Esophagus muscularis mucosa (tissue), 4 donors: ENCODE results near the gene UPP2. TPM values are rescaled to one million over a fixed set of nuclear protein-coding genes. Genes with fewer than 3 reads are reported as not detected.

Experiments
- DNase-seq: peaks from one replicate; pipeline ENCODE4 v3.0.0-alpha.2; 2017; ENCODE audit errors: extremely low spot score
- H3K27ac ChIP-seq, 4 donors: fragments of 200-600 bp; sonication (generic); replicated peaks in 1 of 4; 1 replicate in 3 of 4; 2 replicates in 1 of 4; pipeline ENCODE4 v1.5.1; 2016 to 2019; ENCODE audit warnings: mild to moderate bottlenecking in 1 of 4
- H3K27me3 ChIP-seq, 4 donors: fragments of 200-600 bp; sonication (generic); one replicate each; pipeline versions ENCODE4 v1.5.1 to v1.6.0; 2016 to 2019
- H3K36me3 ChIP-seq, 4 donors: fragments of 200-600 bp; sonication (generic); one replicate each; pipeline ENCODE4 v1.5.1; 2016 to 2019
- H3K4me1 ChIP-seq, 4 donors: fragments of 200-600 bp; sonication (generic); one replicate each; pipeline ENCODE4 v1.5.1; 2016 to 2019
- H3K4me3 ChIP-seq, 4 donors: fragments of 200-600 bp; sonication (generic); 1 replicate in 2 of 4; 2 replicates in 2 of 4; pipeline ENCODE4 v1.5.1; 2016 to 2019; ENCODE audit warnings: mild to moderate bottlenecking in 4 of 4, moderate library complexity in 1 of 4
- H3K9me3 ChIP-seq, 4 donors: fragments of 200-600 bp; sonication (generic); 1 replicate in 3 of 4; 2 replicates in 1 of 4; pipeline ENCODE4 v1.5.1; 2016 to 2019
- EP300 ChIP-seq: sonication (generic); formaldehyde crosslinking; IDR thresholded peaks from one replicate; pipeline ENCODE4 v1.6.1; 2017; ENCODE audit warnings: antibody characterized with exemption
- POLR2A ChIP-seq: fragments of 450-650 bp; IDR thresholded peaks from one replicate; pipeline ENCODE4 v1.6.1; 2017; ENCODE audit warnings: antibody characterized with exemption, moderate library complexity, mild to moderate bottlenecking, low read depth
- POLR2AphosphoS5 ChIP-seq, 2 donors: sonication (generic); formaldehyde crosslinking; IDR thresholded peaks; one replicate each; pipeline ENCODE4 v1.6.1; 2017; ENCODE audit warnings: antibody characterized with exemption in 2 of 2
- WGBS: methylation state at CpG from one replicate; pipeline ENCODE4 v1.1.5; 2018; 5-methylcytosine and 5-hydroxymethylcytosine counted together
- intact Hi-C: fragments of 100-400 bp; cut with DNase I; formaldehyde crosslinking; loops from one replicate; pipeline ENCODE4 v1.15.1; 2023
- total RNA-seq, 4 donors: library from RNA; depleted of rRNA; stranded (reverse); fragments of >200 nt; gene quantifications; one replicate each; pipeline versions ENCODE4 v1.1.0 to v1.2.1, GENCODE V29; 2016
- TF ChIP-seq, protein P1 (sequence below), 3 experiments: fragments of 200-600 bp in 2 of 3; fragments of 450-650 bp in 1 of 3; sonication (generic) in 2 of 3; IDR thresholded peaks; one replicate each; pipeline ENCODE4 v1.5.1; 2017 to 2019; ENCODE audit warnings: antibody characterized with exemption in 3 of 3, mild to moderate bottlenecking in 2 of 3, moderate library complexity in 1 of 3

The UPP2 gene
- total RNA-seq, 4 donors from 2014 or later = not detected

DNA sequence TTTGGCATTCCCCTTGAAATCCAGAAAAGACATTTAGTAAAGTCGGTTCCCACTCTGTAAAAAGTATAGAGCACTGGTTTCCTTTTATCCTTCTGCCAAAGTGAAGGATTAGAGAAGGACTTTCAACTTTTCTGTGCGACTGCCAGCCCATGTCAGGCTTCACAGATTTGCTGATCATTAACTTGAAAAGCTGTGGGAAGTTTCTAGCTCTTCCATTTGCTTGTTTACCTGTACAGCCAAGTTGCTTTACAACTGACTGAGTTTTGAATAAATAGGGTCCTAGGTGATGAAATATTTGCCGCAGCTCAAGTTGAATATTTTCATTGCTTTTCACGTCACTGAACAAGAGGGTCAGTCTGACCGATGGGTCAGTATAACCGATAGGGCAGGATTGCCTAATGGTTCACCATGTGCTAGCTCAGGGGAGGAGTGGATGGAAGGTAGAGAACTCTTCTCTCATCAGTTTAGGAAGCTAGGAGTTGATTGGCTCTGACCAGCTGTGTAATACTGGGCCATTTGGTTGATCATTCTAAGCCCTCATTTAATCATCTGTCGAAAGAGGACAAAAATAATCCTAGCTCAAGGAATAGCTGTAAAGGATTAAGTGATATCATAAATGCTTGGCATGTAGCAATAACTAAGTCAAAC lies 30.4 kb downstream of the UPP2 start:
- intact Hi-C loops = no loop called here
- no peak for DNase-seq
- H3K36me3 ChIP-seq = no peaks in the 10 kb centered on the region
- 86% methylated on average over 7 of the region's 7 CpGs for WGBS
- no peak overlapping the region for H3K27ac ChIP-seq
- H3K27me3 ChIP-seq = no peaks in the 10 kb centered on the region
- H3K9me3 ChIP-seq = no peaks in the 10 kb centered on the region
- H3K4me1 ChIP-seq = no peaks in the 10 kb centered on the region
- no peak overlapping the region for H3K4me3 ChIP-seq
- TF ChIP-seq POLR2A (no peak), EP300 (no peak), POLR2AphosphoS5 (IDR thresholded peaks at IDR 0.05) (no peak)
- TF ChIP-seq, protein P1, sequence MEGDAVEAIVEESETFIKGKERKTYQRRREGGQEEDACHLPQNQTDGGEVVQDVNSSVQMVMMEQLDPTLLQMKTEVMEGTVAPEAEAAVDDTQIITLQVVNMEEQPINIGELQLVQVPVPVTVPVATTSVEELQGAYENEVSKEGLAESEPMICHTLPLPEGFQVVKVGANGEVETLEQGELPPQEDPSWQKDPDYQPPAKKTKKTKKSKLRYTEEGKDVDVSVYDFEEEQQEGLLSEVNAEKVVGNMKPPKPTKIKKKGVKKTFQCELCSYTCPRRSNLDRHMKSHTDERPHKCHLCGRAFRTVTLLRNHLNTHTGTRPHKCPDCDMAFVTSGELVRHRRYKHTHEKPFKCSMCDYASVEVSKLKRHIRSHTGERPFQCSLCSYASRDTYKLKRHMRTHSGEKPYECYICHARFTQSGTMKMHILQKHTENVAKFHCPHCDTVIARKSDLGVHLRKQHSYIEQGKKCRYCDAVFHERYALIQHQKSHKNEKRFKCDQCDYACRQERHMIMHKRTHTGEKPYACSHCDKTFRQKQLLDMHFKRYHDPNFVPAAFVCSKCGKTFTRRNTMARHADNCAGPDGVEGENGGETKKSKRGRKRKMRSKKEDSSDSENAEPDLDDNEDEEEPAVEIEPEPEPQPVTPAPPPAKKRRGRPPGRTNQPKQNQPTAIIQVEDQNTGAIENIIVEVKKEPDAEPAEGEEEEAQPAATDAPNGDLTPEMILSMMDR (IDR thresholded peaks at IDR 0.05) = no peak

DNA sequence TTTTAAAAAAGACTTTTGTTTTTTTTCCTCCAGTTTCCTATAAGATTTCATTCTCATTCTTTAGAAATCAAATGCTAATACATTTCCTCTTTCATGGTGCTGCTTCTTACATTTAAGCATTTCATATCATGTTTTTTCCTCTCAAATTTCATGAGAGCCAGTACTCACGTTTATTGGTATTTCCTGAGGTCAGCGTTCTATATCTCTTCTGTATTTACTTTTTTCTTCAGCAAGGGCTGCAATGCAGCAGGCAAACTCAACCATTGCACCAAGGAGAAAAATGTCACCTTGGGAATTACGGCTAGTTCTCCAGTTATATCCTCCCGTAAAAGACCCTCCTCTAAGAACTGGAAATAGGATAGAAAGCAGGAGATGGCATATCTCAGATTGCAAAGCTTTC lies 32.4 kb downstream of the UPP2 start:
- H3K4me1 ChIP-seq = no peaks in the 10 kb centered on the region
- TF ChIP-seq EP300 (no peak), POLR2A (no peak)
- TF ChIP-seq, protein P1 (IDR thresholded peaks at IDR 0.05) = no peak
- DNase-seq = no peak
- no peak overlapping the region for H3K4me3 ChIP-seq
- H3K27ac ChIP-seq = no peak overlapping the region
- intact Hi-C loops = no loop called here
- H3K27me3 ChIP-seq = no peaks in the 10 kb centered on the region
- WGBS = 82% methylated on average over 4 of the region's 4 CpGs
- H3K36me3 ChIP-seq = no peaks in the 10 kb centered on the region
- no peaks in the 10 kb centered on the region for H3K9me3 ChIP-seq

DNA sequence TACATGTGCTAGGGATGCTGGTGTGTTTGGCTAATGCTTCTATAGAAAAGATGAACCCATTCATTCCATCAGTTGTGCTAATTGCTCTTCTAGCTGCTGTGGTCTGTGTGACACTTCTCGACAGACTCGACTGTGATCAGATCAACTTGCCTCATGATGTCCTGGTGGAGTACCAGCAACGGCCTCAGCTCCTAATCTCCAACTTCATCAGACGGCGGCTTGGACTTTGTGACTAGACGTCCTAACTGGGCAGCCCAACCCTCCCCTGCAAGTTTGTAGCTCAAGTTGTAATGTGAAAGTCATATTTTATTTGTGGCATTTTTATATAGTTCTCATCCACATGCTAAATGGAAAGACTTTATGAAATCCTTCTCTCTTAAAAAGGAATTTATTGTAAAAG lies 33.0 kb downstream of the UPP2 start:
- Histone ChIP-seq H3K27ac (no peak overlapping the region), H3K4me1 (no peaks in the 10 kb centered on the region), H3K36me3 (no peaks in the 10 kb centered on the region), H3K4me3 (no peak overlapping the region), H3K27me3 (no peaks in the 10 kb centered on the region), H3K9me3 (no peaks in the 10 kb centered on the region)
- WGBS = 84% methylated on average over 6 of the region's 6 CpGs
- intact Hi-C loops = no loop called here
- DNase-seq = no peak
- TF ChIP-seq EP300 = no peak
- TF ChIP-seq, protein P1 (IDR thresholded peaks at IDR 0.05) = no peak

DNA sequence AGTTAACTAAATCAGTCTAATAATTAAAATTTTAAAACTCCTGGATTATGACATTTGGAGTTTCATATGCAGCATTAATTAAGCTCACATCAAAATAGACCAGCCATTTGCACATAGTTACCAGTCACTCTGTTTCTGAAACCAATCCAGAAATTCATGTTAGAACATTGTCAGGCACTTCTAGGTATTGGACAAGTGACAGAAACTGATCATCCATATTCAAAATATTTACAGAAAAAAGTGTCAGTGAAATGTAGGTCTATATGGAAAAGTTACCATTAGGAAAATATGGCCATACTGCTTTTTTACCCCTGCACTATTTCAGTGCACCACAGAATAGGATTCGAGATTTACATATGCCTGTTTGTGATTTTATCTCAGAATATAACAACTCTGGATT lies 33.4 kb downstream of the UPP2 start:
- Histone ChIP-seq H3K27me3 (no peaks in the 10 kb centered on the region), H3K27ac (no peak overlapping the region), H3K4me1 (no peaks in the 10 kb centered on the region), H3K36me3 (no peaks in the 10 kb centered on the region), H3K4me3 (no peak overlapping the region), H3K9me3 (no peaks in the 10 kb centered on the region)
- DNase-seq = no peak
- WGBS = 81% methylated on average over 1 of the region's 1 CpG
- TF ChIP-seq POLR2A = no peak
- TF ChIP-seq, protein P1 (IDR thresholded peaks at IDR 0.05) = no peak
- intact Hi-C loops = no loop called here

DNA sequence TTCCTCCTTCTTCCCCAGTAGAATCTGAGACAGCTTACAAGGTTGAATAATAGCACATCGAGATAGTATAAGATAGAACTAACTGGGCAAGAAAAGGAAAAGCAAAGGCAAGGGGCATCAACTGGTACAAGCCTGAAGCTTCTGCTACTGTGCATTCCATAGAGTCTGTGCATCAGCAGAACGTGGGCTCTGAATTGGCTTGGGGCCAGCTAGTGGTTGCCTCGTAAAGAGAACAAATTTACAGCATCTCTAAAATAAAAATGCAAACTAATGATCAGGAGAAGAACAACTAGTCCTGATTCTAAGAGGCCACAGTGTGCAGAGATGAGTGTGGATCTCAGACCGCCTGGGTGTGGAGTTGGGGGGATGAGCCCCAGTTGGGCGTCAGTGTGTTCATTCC lies 36.6 kb downstream of the UPP2 start:
- Histone ChIP-seq H3K4me3 (no peak overlapping the region), H3K27ac (no peak overlapping the region), H3K9me3 (no peaks in the 10 kb centered on the region), H3K4me1 (no peaks in the 10 kb centered on the region), H3K27me3 (no peaks in the 10 kb centered on the region), H3K36me3 (no peaks in the 10 kb centered on the region)
- DNase-seq = no peak
- intact Hi-C loops = no loop called here
- 60% methylated on average over 5 of the region's 5 CpGs for WGBS
- TF ChIP-seq, protein P1 (IDR thresholded peaks at IDR 0.05) = no peak
- TF ChIP-seq EP300 (no peak), POLR2A (no peak), POLR2AphosphoS5 (IDR thresholded peaks at IDR 0.05) (no peak)
